Purkinje cell (primary cell): ENCODE results near the gene IRAK1. TPM values are rescaled to one million over a fixed set of nuclear protein-coding genes. Genes with fewer than 3 reads are reported as not detected.

Experiments
- polyA plus RNA-seq: library from polyadenylated mRNA; unstranded; fragments of >200 nt; fragmentation: Nextera tagmentation; gene quantifications from 2 replicates; pipeline ENCODE4 v1.2.1, GENCODE V29; 2014

The IRAK1 gene
- 2.4 and 3.6 TPM in 2 replicates for polyA plus RNA-seq

GRCh38 chrX:154019633-154020528, at the start of gene IRAK1:
TSS of gene IRAK1 (minus strand) at chrX:154019902. CDS start at chrX:154019812, 90 bp downstream.

GRCh38 chrX:153972368-153973126, 47.2 kb downstream of the IRAK1 start, which contains the start of gene TMEM187:
TSS of gene TMEM187 (plus strand) at chrX:153972754. CDS start at chrX:153982063, 9,309 bp downstream.

GRCh38 chrX:153971450-153972367, 48.0 kb downstream of the IRAK1 start, which contains the start of gene HCFC1:
TSS of gene HCFC1 (minus strand) at chrX:153971818. CDS start at chrX:153970840, 978 bp downstream.

Other genes with a start within 250 kb of the IRAK1 start
- 2.0 TPM in 1 of 2 replicates, not detected in the other for gene SRPK3, start 238.9 kb downstream of the IRAK1 start, polyA plus RNA-seq
- 85.8 and 95.3 TPM in 2 replicates for gene IDH3G, start 225.5 kb downstream of the IRAK1 start, polyA plus RNA-seq
- 580 and 718 TPM in 2 replicates for gene SSR4, start 225.2 kb downstream of the IRAK1 start, polyA plus RNA-seq
- 0.43 and 2.1 TPM in 2 replicates for gene PDZD4, start 189.4 kb downstream of the IRAK1 start, polyA plus RNA-seq
- gene L1CAM, start 133.7 kb downstream of the IRAK1 start, polyA plus RNA-seq = 6.9 and 7.2 TPM in 2 replicates
- gene AVPR2, start 115.2 kb downstream of the IRAK1 start, polyA plus RNA-seq = not detected in 2 replicates
- gene ARHGAP4, start 93.6 kb downstream of the IRAK1 start, polyA plus RNA-seq = not detected in 2 replicates
- gene NAA10, start 84.9 kb downstream of the IRAK1 start, polyA plus RNA-seq = 53.4 and 55.0 TPM in 2 replicates
- not detected in 2 replicates for gene RENBP, start 75.3 kb downstream of the IRAK1 start, polyA plus RNA-seq
- gene HCFC1, start 48.1 kb downstream of the IRAK1 start, polyA plus RNA-seq = 4.1 and 5.5 TPM in 2 replicates
- gene TMEM187, start 47.1 kb downstream of the IRAK1 start, polyA plus RNA-seq = 1.6 and 5.4 TPM in 2 replicates
- gene MECP2, start 77.8 kb upstream of the IRAK1 start, polyA plus RNA-seq = 4.3 and 6.9 TPM in 2 replicates
- not detected in 2 replicates for gene OPN1LW, start 124.3 kb upstream of the IRAK1 start, polyA plus RNA-seq
- gene OPN1MW, start 162.7 kb upstream of the IRAK1 start, polyA plus RNA-seq = not detected in 2 replicates
- gene OPN1MW2, start 199.9 kb upstream of the IRAK1 start, polyA plus RNA-seq = not detected in 2 replicates
- not detected in 2 replicates for gene OPN1MW3, start 237.7 kb upstream of the IRAK1 start, polyA plus RNA-seq